GM18526 (cell line): ENCODE results near the gene CPM.
A peak's percentile ranks its signal among the peaks of the same experiment; 100 is the strongest.

Experiments
- POLR2A ChIP-seq: IDR thresholded peaks from 3 replicates; pipeline ENCODE4 v1.6.1; 2011; ENCODE audit not compliant: insufficient read length; ENCODE audit errors: extremely low read depth

The CPM gene

DNA sequence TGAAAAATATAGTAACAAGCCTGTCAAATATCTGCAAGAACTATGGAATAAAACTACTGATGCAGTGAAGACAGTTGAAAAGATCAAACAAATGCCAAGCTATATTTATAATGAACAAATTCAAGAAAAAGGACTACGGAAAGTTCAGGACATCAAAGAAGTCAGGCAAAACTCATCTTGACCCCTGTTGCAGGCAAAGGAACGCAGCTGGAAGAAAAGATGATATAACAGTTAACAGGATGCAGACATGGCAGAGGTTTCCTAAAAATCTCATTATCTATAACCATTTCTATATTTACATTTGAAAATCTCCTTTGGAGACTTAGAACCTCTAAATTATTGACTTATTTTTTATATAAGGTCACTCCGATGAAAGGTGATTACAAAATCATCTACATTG, 90.8 kb downstream of the CPM start:
- no peak for TF ChIP-seq POLR2A

GRCh38 chr12:68841717-68842116, 91.3 kb downstream of the CPM start:
- TF ChIP-seq POLR2A = no peak

GRCh38 chr12:68839183-68840147, 93.5 kb downstream of the CPM start:
- no peak for TF ChIP-seq POLR2A

- TF ChIP-seq POLR2A = no peak
These were observed 94.7 kb downstream of the CPM start for GRCh38 chr12:68838046-68838886.

GRCh38 chr12:68837215-68837614, 95.8 kb downstream of the CPM start:
- TF ChIP-seq POLR2A = no peak

- TF ChIP-seq POLR2A = peak; percentile 17
These were observed 97.5 kb downstream of the CPM start for GRCh38 chr12:68835333-68835908.

DNA sequence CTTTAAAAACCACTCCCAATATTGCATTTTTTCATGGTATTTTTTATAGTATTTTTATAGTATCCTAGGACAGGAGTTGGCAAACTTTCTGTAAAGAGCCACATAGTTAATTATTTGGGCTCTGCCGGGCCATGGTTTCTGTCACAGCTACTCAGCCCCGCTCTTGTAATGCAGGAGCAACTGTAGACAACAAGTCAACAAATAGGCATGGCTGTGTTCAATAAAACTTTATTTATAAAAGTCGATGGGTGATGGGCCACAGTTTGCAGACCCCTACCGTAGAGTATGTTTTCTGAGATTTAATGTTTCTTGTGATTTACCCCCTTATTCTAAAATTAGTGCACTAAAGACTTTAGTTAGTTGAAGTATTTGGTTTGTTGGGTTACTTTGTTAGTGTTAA, 99.5 kb downstream of the CPM start:
- TF ChIP-seq POLR2A = no peak

GRCh38 chr12:68832504-68832867, 100.5 kb downstream of the CPM start:
- no peak for TF ChIP-seq POLR2A

- TF ChIP-seq POLR2A = no peak
These were observed 101.0 kb downstream of the CPM start for GRCh38 chr12:68831751-68832503.

GRCh38 chr12:68831272-68831671, 101.7 kb downstream of the CPM start:
- TF ChIP-seq POLR2A = no peak

DNA sequence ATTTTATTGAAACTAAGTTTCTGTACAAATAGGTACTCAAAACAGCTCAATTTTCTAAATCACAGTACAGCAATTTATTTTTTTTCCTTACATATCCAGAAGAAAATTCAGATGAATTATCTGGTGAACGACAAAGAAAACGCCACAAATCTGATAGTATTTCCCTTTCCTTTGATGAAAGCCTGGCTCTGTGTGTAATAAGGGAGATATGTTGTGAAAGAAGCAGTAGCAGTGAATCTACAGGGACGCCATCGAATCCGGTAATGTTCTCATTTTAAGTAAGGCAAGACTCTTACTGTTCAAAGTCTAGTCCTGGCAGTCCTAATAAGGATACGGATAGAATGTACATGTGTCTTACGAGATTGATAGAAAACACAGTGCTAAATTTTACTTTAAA, 104.3 kb downstream of the CPM start:
- TF ChIP-seq POLR2A = no peak

DNA sequence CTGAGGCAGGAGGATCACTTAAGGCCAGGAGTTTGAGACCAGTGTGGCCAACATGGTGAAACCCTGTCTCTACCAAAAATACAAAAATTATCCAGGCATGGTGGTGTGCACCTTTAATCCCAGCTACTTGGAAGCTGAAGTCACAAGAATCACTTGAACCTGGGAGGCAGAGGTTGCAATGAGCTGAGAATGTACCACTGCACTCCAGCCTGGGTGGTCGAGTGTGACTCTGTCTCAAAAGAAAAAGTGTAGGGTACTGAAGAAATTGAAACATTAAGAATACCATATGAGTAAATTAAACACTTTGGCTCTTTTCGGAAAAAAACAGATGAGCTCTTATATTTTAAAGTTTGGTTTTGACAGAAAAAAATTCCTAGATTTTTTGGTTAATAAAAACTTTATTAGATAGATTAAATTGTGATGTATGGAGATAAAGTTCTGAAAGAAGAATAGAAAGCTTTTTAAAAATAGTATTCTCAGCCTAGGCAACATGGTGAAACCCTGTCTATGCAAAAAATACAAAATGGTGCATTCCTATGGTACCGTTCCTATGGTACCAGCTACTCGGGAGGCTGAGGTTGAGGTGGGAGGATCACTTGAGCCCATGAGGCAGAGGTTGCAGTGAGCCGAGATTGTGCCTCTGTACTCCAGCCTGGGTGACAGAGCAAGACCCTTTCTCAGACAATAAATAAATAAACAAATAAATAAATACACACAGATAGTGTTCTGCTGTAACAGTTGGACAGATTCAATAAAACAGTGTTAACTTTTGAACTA, 104.9 kb downstream of the CPM start:
- TF ChIP-seq POLR2A = no peak

DNA sequence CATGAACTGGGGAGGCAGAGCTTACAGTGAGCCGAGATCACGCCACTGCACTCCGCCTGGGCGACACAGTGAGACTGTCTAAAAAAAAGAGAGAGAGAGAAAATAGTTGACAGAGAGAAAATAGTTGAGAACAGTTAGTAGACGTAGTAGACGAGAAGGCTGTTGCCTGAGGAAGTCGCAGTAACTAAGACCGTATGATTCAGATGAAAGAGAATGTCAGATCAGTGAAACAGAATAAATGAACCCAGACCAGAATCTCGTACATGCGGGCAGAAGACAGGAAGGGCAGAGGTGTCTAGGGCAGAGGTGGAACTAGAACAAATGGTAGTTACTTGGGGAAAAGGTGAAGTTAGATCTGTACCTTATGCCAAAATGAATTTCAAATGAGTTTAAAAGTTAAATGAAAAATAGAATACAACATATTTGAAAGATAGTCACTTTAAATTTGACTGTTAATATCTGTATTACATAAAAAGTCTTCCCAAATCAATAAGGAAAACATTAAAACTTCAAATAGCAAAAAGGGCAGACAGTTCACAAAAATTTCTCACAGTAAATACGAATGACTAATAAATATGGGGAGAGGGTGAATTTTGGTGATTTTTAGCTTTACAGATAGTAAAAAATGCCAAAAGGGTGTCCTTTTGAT, 107.3 kb downstream of the CPM start:
- no peak for TF ChIP-seq POLR2A
